Gastrocnemius medialis (tissue), 4 donors: Measurements from ENCODE around the gene ACADVL. TPM values are rescaled to one million over a fixed set of nuclear protein-coding genes. Genes with fewer than 3 reads are reported as not detected.

Experiments used
- ATAC-seq, 2 donors: fragments of 150-250 bp; one replicate each; pipeline ENCODE4 v1.9.1; 2016
- DNase-seq, 2 donors: peaks; one replicate each; pipeline ENCODE4 v3.0.0-alpha.2; 2019
- H3K27ac ChIP-seq, 4 donors: fragments of 200-600 bp; sonication (generic); 1 replicate in 1 of 4; 2 replicates in 3 of 4; pipeline ENCODE4 v1.5.1; 2016 to 2018; ENCODE audit warnings: mild to moderate bottlenecking in 2 of 4, moderate library complexity in 1 of 4
- H3K27me3 ChIP-seq, 3 donors: fragments of 200-600 bp; sonication (generic) in 2 of 3; 1 replicate in 1 of 3; 2 replicates in 2 of 3; pipeline versions ENCODE4 v1.5.1 to v1.6.0; 2016 to 2019; ENCODE audit warnings: mild to moderate bottlenecking in 1 of 3, moderate library complexity in 1 of 3
- H3K36me3 ChIP-seq, 2 donors: fragments of 200-600 bp; sonication (generic) in 1 of 2; one replicate each; pipeline ENCODE4 v1.5.1; 2017 to 2018
- H3K4me1 ChIP-seq, 2 donors: fragments of 200-600 bp; sonication (generic) in 1 of 2; one replicate each; pipeline ENCODE4 v1.5.1; 2016 to 2017; ENCODE audit warnings: mild to moderate bottlenecking in 2 of 2
- H3K4me3 ChIP-seq, 4 donors: fragments of 200-600 bp; sonication (generic) in 3 of 4; 1 replicate in 1 of 4; 2 replicates in 3 of 4; pipeline ENCODE4 v1.5.1; 2016 to 2019; ENCODE audit warnings: mild to moderate bottlenecking in 2 of 4
- H3K9me3 ChIP-seq, 3 donors: fragments of 200-600 bp; sonication (generic) in 2 of 3; 1 replicate in 1 of 3; 2 replicates in 2 of 3; pipeline ENCODE4 v1.5.1; 2016 to 2019
- POLR2A ChIP-seq, 2 donors: fragments of 450-650 bp; IDR thresholded peaks; one replicate each; pipeline ENCODE4 v1.6.1; 2017; ENCODE audit warnings: antibody characterized with exemption in 2 of 2, mild to moderate bottlenecking in 2 of 2, moderate library complexity in 2 of 2
- in situ Hi-C, 4 donors: fragments of 200-750 bp; cut with MboI; loops; one replicate each; pipeline versions ENCODE4 v1.15.0 to v1.8.0; 2017; ENCODE audit warnings: low sequenced_read_pairs in 4 of 4
- intact Hi-C: fragments of 100-400 bp; cut with DNase I; formaldehyde crosslinking; loops from one replicate; pipeline ENCODE4 v1.15.1; 2023; ENCODE audit warnings: low total_unique reads
- total RNA-seq, 4 donors: library from RNA; depleted of rRNA; stranded (reverse); fragments of >200 nt; gene quantifications; one replicate each; pipeline versions ENCODE4 v1.1.0 to v1.2.3, GENCODE V29; 2016
- TF ChIP-seq, protein P1 (sequence below), 5 experiments: fragments of 450-650 bp in 3 of 5; fragments of 200-600 bp in 2 of 5; sonication (generic) in 2 of 5; IDR thresholded peaks in 4 of 5; conservative IDR thresholded peaks in 1 of 5; 1 replicate in 4 of 5; 2 replicates in 1 of 5; pipeline ENCODE4 v1.5.1; 2016 to 2019; ENCODE audit warnings: antibody characterized with exemption in 5 of 5, mild to moderate bottlenecking in 3 of 5, moderate library complexity in 3 of 5

ACADVL gene
- total RNA-seq, 4 donors from 2014 or later = 771 to 1,217 (median 1,086) TPM

DNA sequence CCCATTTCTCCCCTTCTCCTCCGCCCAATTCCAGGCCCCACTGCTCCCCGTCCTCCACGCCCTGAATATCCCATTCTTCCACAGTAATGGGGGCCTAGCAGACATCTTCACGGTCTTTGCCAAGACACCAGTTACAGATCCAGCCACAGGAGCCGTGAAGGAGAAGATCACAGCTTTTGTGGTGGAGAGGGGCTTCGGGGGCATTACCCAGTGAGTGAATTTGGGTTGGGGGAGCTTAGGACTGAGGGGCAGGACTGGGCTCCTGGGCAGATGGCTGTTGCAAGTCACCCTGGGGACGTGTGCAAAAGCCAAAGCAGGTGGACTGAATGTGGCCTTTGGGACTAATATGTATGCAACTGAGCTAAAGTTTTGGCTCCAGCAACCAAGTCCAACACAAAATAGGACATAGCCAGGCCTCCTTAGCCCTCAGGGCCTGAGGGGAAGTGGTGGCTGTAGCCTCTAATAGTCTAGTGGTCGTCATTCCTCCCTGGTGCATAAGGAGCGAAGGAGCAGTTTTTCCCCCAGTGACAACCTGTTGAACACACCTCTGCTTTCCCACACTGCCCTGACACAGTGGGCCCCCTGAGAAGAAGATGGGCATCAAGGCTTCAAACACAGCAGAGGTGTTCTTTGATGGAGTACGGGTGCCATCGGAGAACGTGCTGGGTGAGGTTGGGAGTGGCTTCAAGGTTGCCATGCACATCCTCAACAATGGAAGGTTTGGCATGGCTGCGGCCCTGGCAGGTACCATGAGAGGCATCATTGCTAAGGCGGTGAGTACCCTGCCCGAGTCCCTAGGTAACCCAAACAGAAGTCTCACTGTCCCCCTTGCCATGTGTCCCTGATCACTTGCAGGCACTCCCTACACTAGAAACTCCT lies 2.6 kb downstream of the ACADVL start:
- Histone ChIP-seq H3K27me3 (no peaks in the 10 kb centered on the region), H3K9me3 (no peaks in the 10 kb centered on the region), H3K4me1 (peaks cover 41 to 55% of the 10 kb centered on the region in 2 donors), H3K27ac (peak overlapping the region in 3 of 4 donors; percentile 94 to 99 (median 98)), H3K4me3 (no peak overlapping the region), H3K36me3 (peaks cover 0 to 67% of the 10 kb centered on the region in 2 donors)
- intact Hi-C loops (no loop called here), in situ Hi-C loops (no loop called here)
- no peak for TF ChIP-seq POLR2A (IDR thresholded peaks at IDR 0.05)
- TF ChIP-seq, protein P1, sequence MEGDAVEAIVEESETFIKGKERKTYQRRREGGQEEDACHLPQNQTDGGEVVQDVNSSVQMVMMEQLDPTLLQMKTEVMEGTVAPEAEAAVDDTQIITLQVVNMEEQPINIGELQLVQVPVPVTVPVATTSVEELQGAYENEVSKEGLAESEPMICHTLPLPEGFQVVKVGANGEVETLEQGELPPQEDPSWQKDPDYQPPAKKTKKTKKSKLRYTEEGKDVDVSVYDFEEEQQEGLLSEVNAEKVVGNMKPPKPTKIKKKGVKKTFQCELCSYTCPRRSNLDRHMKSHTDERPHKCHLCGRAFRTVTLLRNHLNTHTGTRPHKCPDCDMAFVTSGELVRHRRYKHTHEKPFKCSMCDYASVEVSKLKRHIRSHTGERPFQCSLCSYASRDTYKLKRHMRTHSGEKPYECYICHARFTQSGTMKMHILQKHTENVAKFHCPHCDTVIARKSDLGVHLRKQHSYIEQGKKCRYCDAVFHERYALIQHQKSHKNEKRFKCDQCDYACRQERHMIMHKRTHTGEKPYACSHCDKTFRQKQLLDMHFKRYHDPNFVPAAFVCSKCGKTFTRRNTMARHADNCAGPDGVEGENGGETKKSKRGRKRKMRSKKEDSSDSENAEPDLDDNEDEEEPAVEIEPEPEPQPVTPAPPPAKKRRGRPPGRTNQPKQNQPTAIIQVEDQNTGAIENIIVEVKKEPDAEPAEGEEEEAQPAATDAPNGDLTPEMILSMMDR (IDR thresholded peaks at IDR 0.05 in 4 of 5, conservative IDR thresholded peaks at IDR 0.05 in 1 of 5) = no peak
- ATAC-seq (no peak), DNase-seq (no peak)

GRCh38 chr17:7222972-7223292 lies 3.2 kb downstream of the ACADVL start:
- DNase-seq = no peak
- Histone ChIP-seq H3K27ac (peak overlapping the region in 1 of 4 donors; percentile 99), H3K4me3 (no peak overlapping the region), H3K9me3 (no peaks in the 10 kb centered on the region), H3K4me1 (peaks cover 37 to 50% of the 10 kb centered on the region in 2 donors), H3K27me3 (no peaks in the 10 kb centered on the region), H3K36me3 (peaks cover 0 to 70% of the 10 kb centered on the region in 2 donors)
- ATAC-seq = no peak
- TF ChIP-seq, protein P1 (IDR thresholded peaks at IDR 0.05 in 4 of 5, conservative IDR thresholded peaks at IDR 0.05 in 1 of 5) = no peak
- TF ChIP-seq POLR2A (IDR thresholded peaks at IDR 0.05) = no peak
- intact Hi-C loops (no loop called here), in situ Hi-C loops (no loop called here)

DNA sequence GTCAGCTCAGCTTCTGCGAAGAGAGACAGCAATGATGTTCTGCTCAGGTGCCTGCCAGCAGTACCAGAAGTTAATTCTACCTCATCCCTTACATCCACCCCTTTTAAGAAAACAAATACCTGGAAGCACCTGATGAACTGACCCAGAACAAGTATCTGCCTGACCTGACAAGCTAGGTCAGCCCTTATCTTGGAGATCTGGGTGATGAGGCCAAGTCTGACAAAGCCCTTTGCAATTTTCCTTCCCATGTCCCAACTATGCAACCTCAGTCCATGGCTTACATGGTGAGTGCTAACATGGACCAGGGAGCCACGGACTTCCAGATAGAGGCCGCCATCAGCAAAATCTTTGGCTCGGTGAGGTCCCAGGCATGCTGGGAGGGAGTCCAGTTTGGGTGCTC lies 3.6 kb downstream of the ACADVL start:
- ATAC-seq (no peak), DNase-seq (no peak)
- H3K4me1 ChIP-seq = peaks cover 33 to 46% of the 10 kb centered on the region in 2 donors
- TF ChIP-seq POLR2A (IDR thresholded peaks at IDR 0.05) = no peak
- TF ChIP-seq, protein P1 (IDR thresholded peaks at IDR 0.05 in 4 of 5, conservative IDR thresholded peaks at IDR 0.05 in 1 of 5) = no peak
- peaks cover 0 to 75% of the 10 kb centered on the region in 2 donors for H3K36me3 ChIP-seq
- H3K27ac ChIP-seq = peak overlapping the region in 3 of 4 donors; percentile 4 to 99 (median 17)
- intact Hi-C loops = no loop called here
- in situ Hi-C loops = no loop called here
- H3K27me3 ChIP-seq = no peaks in the 10 kb centered on the region
- no peak overlapping the region for H3K4me3 ChIP-seq
- H3K9me3 ChIP-seq = no peaks in the 10 kb centered on the region

DNA sequence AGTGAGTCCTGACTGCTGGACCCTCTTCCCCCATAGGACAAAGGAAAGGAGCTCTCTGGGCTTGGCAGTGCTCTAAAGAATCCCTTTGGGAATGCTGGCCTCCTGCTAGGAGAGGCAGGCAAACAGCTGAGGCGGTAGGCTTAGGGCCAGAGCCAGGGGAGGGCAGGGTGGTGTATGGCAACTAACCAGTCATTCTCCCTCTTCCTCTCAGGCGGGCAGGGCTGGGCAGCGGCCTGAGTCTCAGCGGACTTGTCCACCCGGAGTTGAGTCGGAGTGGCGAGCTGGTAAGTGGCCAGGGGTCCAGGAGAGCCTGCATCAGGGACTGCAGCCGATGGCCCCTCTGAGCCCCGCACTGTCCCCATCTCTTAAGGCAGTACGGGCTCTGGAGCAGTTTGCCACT lies 4.4 kb downstream of the ACADVL start:
- DNase-seq = no peak
- H3K4me1 ChIP-seq = peaks cover 28 to 42% of the 10 kb centered on the region in 2 donors
- H3K27ac ChIP-seq = peak overlapping the region in 2 of 4 donors; percentile 17 to 50
- in situ Hi-C loops (no loop called here), intact Hi-C loops (no loop called here)
- ATAC-seq = no peak
- TF ChIP-seq, protein P1 (IDR thresholded peaks at IDR 0.05 in 4 of 5, conservative IDR thresholded peaks at IDR 0.05 in 1 of 5) = no peak
- no peak for TF ChIP-seq POLR2A (IDR thresholded peaks at IDR 0.05)
- no peaks in the 10 kb centered on the region for H3K9me3 ChIP-seq
- no peak overlapping the region for H3K4me3 ChIP-seq
- H3K27me3 ChIP-seq = no peaks in the 10 kb centered on the region
- peaks cover 0 to 81% of the 10 kb centered on the region in 2 donors for H3K36me3 ChIP-seq
